ENCODE results near the gene OPRL1.

OPRL1 gene

DNA sequence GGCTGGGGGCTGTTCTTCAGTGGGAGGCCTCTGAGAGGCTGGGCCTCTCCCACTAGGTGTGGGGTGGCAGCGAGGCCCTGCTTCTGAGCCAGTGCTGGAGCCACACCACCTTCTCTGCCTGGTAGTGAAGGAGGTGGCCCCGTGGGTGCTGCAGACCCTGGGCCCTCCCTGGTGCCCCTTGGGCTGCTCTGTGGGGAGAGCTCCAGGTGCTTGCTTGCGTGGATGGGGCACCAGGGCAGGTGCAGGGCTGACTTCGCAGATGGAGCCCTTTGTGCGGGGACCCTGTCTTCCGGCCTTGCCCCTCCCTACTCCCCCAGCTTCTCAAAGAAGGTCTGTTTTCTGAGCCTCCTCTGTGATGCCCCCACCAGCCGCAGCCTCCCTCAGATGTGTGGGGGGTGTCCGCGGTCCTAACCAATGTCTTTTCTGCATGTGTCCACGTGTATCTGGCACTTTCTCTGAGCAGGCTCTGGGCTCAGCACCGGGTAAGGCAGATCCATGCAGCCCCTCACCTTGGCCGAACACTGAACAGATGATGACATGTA, 67.1 kb downstream of the OPRL1 start:
- peak; percentile 3 for DNase-seq

DNA sequence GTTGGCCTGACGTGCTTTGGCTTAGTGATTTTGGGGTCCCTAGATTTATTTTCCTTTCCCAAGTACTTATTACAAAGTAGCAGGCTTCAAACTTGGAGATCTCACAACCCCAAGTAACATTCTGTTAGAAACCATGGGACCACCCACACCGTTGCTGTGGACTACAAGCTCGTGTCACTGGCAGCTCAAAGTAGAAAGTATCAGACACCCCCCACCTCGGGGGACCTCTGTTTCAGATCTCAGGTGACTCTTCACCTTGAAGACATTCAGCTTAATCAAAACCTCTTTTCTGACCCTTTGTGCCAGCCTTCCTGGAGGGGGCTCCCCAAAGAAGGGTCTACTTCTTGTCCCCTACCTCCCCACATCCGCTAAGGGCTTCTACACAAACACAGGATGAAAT, 68.7 kb downstream of the OPRL1 start:
- DNase-seq = peak; percentile 2

DNA sequence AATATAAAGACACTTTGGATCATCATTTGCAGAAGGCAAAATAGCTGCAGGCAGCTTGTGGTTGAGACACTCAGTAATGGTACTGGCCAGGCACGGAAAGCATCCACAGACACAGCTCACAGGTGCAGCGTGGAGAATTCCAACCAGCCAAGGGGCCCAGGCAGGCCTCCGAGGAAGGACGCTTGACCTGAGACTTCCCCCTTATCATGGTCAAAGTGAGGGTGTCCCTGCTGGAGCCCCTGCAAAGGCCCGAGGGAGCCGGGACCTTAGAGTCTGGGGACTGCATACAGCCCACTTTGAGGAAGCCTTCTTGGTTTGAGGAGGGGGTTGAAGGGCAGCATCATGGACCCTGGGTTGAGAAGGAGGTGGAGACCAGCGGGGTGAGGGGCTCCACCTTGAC, 69.3 kb downstream of the OPRL1 start:
- DNase-seq = peak; percentile 3

DNA sequence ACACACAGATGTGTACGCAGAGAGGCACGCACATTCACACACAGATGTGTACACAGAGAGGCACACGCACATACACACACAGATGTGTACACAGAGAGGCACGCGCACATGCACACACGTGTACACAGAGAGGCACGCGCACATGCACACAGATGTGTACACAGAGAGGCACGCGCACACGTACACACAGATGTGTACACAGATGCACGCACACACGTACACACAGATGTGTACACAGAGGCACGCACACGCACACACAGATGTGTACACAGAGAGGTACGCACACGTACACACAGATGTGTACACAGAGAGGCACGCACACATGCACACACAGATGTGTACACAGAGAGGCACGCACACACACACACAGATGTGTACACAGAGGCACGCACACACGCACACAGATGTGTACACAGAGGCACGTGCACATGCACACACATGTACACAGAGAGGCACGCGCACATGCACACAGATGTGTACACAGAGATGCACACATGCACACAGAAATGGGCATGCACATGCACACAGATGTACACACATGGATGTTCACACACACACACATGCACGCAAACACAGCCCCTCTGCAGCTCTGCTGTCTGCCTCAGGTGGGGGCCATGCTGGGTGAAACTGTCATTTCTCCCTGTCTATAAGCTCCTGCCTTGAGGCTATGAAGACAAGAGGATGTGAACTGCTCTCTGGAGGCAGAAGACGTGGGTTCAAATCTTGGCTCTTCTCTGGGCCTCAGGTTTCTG, 70.1 kb downstream of the OPRL1 start:
- DNase-seq = peak; percentile 2

Measured in activated naive CD4-positive, alpha-beta T cell treated with anti-CD3 and anti-CD28 coated beads, Interleukin-2, amount 50 U/mL, for 16 hours (primary cell).